ENCODE results near the gene SKA2.
"Not testable (repeated sequence)": the region's sequence is repeated elsewhere in the genome, so short reads cannot be mapped to it uniquely, and the experiment has no call there.

Gene SKA2

GRCh38 chr17:59145571-59146096 lies 9.4 kb downstream of the SKA2 start:
- no peak for TF ChIP-seq CTCF (IDR thresholded peaks at IDR 0.05; ENCODE audit: low read depth, low read length, missing control alignments)
- no peak for DNase-seq (ENCODE audit: extremely low read depth, low read depth)
- no peak overlapping the region for H3K4me3 ChIP-seq (replicated peaks; ENCODE audit: low read depth, low read length)

- H3K4me3 ChIP-seq (replicated peaks; ENCODE audit: low read depth, low read length): no peak overlapping the region
- TF ChIP-seq CTCF (IDR thresholded peaks at IDR 0.05; ENCODE audit: low read depth, low read length, missing control alignments): no peak
- no peak for DNase-seq (ENCODE audit: extremely low read depth, low read depth)
These were observed 13.1 kb downstream of the SKA2 start for GRCh38 chr17:59141860-59142259.

GRCh38 chr17:59139939-59140338 lies 15.0 kb downstream of the SKA2 start:
- H3K4me3 ChIP-seq (replicated peaks; ENCODE audit: low read depth, low read length): no peak overlapping the region
- DNase-seq (ENCODE audit: extremely low read depth, low read depth): no peak
- no peak for TF ChIP-seq CTCF (IDR thresholded peaks at IDR 0.05; ENCODE audit: low read depth, low read length, missing control alignments)

- DNase-seq (ENCODE audit: extremely low read depth, low read depth); H3K4me3 ChIP-seq (replicated peaks; ENCODE audit: low read depth, low read length): not testable (repeated sequence)
These were observed 16.6 kb downstream of the SKA2 start for GRCh38 chr17:59138339-59138738.

- no peak for TF ChIP-seq CTCF (IDR thresholded peaks at IDR 0.05; ENCODE audit: low read depth, low read length, missing control alignments)
- H3K4me3 ChIP-seq (replicated peaks; ENCODE audit: low read depth, low read length): no peak overlapping the region
- no peak for DNase-seq (ENCODE audit: extremely low read depth, low read depth)
These were observed 23.9 kb downstream of the SKA2 start for GRCh38 chr17:59131131-59131530.

- no peak for DNase-seq (ENCODE audit: extremely low read depth, low read depth)
- no peak overlapping the region for H3K4me3 ChIP-seq (replicated peaks; ENCODE audit: low read depth, low read length)
- TF ChIP-seq CTCF (IDR thresholded peaks at IDR 0.05; ENCODE audit: low read depth, low read length, missing control alignments): no peak
These were observed 25.2 kb downstream of the SKA2 start for GRCh38 chr17:59129814-59130213.

- no peak for DNase-seq (ENCODE audit: extremely low read depth, low read depth)
- H3K4me3 ChIP-seq (replicated peaks; ENCODE audit: low read depth, low read length): no peak overlapping the region
- no peak for TF ChIP-seq CTCF (IDR thresholded peaks at IDR 0.05; ENCODE audit: low read depth, low read length, missing control alignments)
These were observed 28.1 kb downstream of the SKA2 start for GRCh38 chr17:59126809-59127417.
